Measurements from ENCODE around the gene TAL1. TPM values are rescaled to one million over a fixed set of nuclear protein-coding genes. Genes with fewer than 3 reads are reported as not detected.

The TAL1 gene
- total RNA-seq, 4 donors from 2014 or later = 0.34 to 1.7 (median 1.2) TPM

- 70% methylated on average over 5 of the region's 12 CpGs for WGBS
- H3K27ac ChIP-seq = no peak overlapping the region
- DNase-seq (ENCODE audit: low spot score in 2 of 2) = no peak
These were observed 44.6 kb downstream of the TAL1 start for GRCh38 chr1:47187231-47187925.

DNA sequence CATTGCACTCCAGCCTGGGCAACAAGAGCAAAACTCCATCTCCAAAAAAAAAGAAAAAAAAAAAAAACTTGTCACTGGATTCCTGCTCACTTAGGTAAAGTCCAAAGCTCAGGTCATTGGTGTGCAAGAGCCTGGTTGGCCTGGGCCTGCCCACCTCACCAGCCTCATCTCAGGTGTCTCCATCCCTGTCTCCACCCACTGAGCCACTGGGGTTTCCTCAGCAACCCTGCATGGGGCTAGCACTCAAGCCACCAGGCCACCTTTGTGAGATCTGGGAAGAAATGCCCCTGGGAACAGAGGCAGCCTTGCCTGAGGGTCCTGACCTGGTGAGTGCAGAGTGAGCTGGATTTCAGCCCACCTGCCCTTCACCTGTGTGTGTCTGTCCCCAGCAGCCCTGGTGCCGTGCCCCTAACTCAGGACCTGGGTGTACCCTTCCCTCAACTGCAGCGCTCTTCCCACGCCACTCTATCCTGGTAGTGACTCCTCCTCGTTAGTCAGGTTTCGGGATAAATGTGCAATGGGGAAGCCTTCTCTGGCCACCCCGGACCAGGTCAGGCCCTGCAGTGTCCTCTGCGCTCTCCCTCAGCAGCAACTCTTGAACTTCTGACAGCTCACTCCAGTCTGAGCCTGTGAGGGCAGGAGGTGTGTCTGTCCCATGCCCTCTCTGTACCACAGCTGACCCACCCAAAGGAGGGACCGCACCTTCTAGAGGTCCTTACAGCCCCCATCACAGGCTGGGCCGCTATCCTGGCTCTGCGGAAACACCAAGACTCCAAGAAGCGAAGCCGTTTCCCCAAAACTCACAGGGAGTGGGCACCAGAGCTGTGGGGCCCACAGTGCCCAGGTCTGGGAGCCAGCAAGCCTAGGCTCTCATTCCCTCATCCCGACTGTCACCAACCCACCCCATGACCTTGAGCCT, 45.5 kb downstream of the TAL1 start:
- WGBS = 92% methylated on average over 12 of the region's 13 CpGs
- no peak for DNase-seq (ENCODE audit: low spot score in 2 of 2)
- no peaks in the 10 kb centered on the region for H3K36me3 ChIP-seq
- H3K9me3 ChIP-seq = no peaks in the 10 kb centered on the region
- TF ChIP-seq POLR2AphosphoS5 (IDR thresholded peaks at IDR 0.05) (no peak), EP300 (IDR thresholded peaks at IDR 0.05) (no peak), POLR2A (IDR thresholded peaks at IDR 0.05) (no peak)
- TF ChIP-seq, protein P1, sequence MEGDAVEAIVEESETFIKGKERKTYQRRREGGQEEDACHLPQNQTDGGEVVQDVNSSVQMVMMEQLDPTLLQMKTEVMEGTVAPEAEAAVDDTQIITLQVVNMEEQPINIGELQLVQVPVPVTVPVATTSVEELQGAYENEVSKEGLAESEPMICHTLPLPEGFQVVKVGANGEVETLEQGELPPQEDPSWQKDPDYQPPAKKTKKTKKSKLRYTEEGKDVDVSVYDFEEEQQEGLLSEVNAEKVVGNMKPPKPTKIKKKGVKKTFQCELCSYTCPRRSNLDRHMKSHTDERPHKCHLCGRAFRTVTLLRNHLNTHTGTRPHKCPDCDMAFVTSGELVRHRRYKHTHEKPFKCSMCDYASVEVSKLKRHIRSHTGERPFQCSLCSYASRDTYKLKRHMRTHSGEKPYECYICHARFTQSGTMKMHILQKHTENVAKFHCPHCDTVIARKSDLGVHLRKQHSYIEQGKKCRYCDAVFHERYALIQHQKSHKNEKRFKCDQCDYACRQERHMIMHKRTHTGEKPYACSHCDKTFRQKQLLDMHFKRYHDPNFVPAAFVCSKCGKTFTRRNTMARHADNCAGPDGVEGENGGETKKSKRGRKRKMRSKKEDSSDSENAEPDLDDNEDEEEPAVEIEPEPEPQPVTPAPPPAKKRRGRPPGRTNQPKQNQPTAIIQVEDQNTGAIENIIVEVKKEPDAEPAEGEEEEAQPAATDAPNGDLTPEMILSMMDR (IDR thresholded peaks at IDR 0.05) = no peak
- no peak overlapping the region for H3K27ac ChIP-seq
- H3K27me3 ChIP-seq = peaks cover 7% of the 10 kb centered on the region
- H3K4me3 ChIP-seq = no peak overlapping the region
- peaks cover 31% of the 10 kb centered on the region for H3K4me1 ChIP-seq

More at GRCh38 chr1:47187231-47187925, 44.6 kb downstream of the TAL1 start:
- no peaks in the 10 kb centered on the region for H3K36me3 ChIP-seq
- peaks cover 39% of the 10 kb centered on the region for H3K4me1 ChIP-seq
- TF ChIP-seq EP300 (IDR thresholded peaks at IDR 0.05) (no peak), POLR2A (IDR thresholded peaks at IDR 0.05) (no peak), POLR2AphosphoS5 (IDR thresholded peaks at IDR 0.05) (no peak)
- TF ChIP-seq, protein P1 (IDR thresholded peaks at IDR 0.05) = no peak
- H3K4me3 ChIP-seq = no peak overlapping the region
- H3K9me3 ChIP-seq = no peaks in the 10 kb centered on the region
- peaks cover 3% of the 10 kb centered on the region for H3K27me3 ChIP-seq

DNA sequence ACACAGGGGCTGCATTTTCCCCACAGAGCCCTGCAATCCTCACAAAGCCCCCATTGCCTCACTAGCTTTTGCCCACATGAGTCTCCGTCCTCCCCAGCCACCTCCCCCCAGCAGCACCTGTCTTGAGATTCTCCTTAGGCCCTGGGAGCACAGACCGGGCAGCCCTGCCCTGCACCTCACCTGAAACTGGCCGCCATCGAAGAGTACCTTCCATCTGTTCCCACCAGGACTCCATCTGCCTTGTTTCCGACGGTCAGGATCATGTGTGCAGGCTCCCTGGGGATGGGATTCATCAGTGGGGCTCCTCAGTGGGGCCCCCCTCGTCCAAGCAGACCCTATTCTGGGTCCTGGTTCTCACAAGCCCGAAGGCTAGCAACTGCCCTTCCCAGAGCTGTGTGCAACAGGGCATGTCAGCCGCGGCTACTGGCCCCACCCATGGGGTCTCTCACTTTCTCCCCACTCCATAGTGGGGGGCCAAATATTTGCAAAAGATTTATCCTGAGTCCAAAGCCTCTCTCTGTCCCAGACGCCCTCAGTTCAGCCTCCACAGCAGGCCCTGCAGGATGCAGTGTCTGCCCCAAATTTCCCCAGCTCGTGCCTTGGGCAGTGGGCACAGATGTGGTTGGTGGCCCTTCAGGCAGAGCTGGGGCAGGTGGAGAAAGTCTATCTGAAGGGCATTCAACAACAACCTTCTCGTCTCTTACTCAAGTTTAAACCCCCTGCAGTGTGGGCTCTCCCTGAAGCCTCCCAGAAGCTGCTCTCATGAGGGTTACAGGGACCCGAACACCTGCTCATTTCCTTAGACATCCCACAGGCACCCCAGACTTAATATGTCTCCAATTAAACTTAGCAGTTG, 47.0 kb downstream of the TAL1 start:
- H3K27me3 ChIP-seq = peaks cover 7% of the 10 kb centered on the region
- no peaks in the 10 kb centered on the region for H3K36me3 ChIP-seq
- H3K27ac ChIP-seq = no peak overlapping the region
- no peak for DNase-seq (ENCODE audit: low spot score in 2 of 2)
- 85% methylated on average over 14 of the region's 14 CpGs for WGBS
- H3K4me1 ChIP-seq = peaks cover 22% of the 10 kb centered on the region
- H3K4me3 ChIP-seq = no peak overlapping the region
- TF ChIP-seq POLR2AphosphoS5 (IDR thresholded peaks at IDR 0.05) (no peak), POLR2A (IDR thresholded peaks at IDR 0.05) (no peak), EP300 (IDR thresholded peaks at IDR 0.05) (no peak)
- TF ChIP-seq, protein P1 (IDR thresholded peaks at IDR 0.05) = no peak
- no peaks in the 10 kb centered on the region for H3K9me3 ChIP-seq

GRCh38 chr1:47184090-47184821, 47.8 kb downstream of the TAL1 start:
- Histone ChIP-seq H3K4me1 (peaks cover 24% of the 10 kb centered on the region), H3K36me3 (no peaks in the 10 kb centered on the region), H3K27ac (no peak overlapping the region), H3K27me3 (peaks cover 7% of the 10 kb centered on the region), H3K4me3 (no peak overlapping the region), H3K9me3 (no peaks in the 10 kb centered on the region)
- TF ChIP-seq EP300 (IDR thresholded peaks at IDR 0.05) (no peak), POLR2AphosphoS5 (IDR thresholded peaks at IDR 0.05) (no peak), POLR2A (IDR thresholded peaks at IDR 0.05) (no peak)
- TF ChIP-seq, protein P1 (IDR thresholded peaks at IDR 0.05) = no peak
- DNase-seq (ENCODE audit: low spot score in 2 of 2) = no peak
- WGBS = 81% methylated on average over 5 of the region's 5 CpGs
